Measurements from ENCODE around the gene CCDC85C.

- TF ChIP-seq POLR2A (IDR thresholded peaks at IDR 0.05) (no peak), CTCF (IDR thresholded peaks at IDR 0.05) (no peak), POLR2AphosphoS5 (IDR thresholded peaks at IDR 0.05) (no peak)
Observed at GRCh38 chr14:99539491-99539890, 64.5 kb downstream of the CCDC85C start.

Data from prostate gland (tissue), 2 donors.